Neural crest cell (in vitro differentiated cells): ENCODE measurements around the gene FOXO3B. TPM values are rescaled to one million over a fixed set of nuclear protein-coding genes. Genes with fewer than 3 reads are reported as not detected.
A peak's percentile ranks its signal among the peaks of the same experiment; 100 is the strongest.
"Not testable (repeated sequence)": the region's sequence is repeated elsewhere in the genome, so short reads cannot be mapped to it uniquely, and the experiment has no call there.

Source experiments
- DNase-seq: peaks from one replicate; pipeline ENCODE4 v3.0.0; 2021; ENCODE audit warnings: low read depth, mixed read lengths, low spot score
- H3K27ac Mint-ChIP-seq: one replicate; pipeline ENCODE4 v1.8.0; 2021; ENCODE audit warnings: mild to moderate bottlenecking, mixed read lengths; ENCODE audit not compliant: unreplicated experiment
- H3K27me3 Mint-ChIP-seq: 2 replicates; pipeline ENCODE4 v1.8.0; 2021; ENCODE audit warnings: low read depth, mild to moderate bottlenecking, mixed read lengths
- H3K36me3 Mint-ChIP-seq: 2 replicates; pipeline ENCODE4 v1.8.0; 2021; ENCODE audit warnings: low read depth, mild to moderate bottlenecking, mixed read lengths
- H3K4me1 Mint-ChIP-seq: 2 replicates; pipeline ENCODE4 v1.8.0; 2021; ENCODE audit warnings: mixed read lengths
- H3K4me3 Mint-ChIP-seq: one replicate; pipeline ENCODE4 v1.8.0; 2021; ENCODE audit warnings: mild to moderate bottlenecking, mixed read lengths
- H3K9me3 Mint-ChIP-seq: 2 replicates; pipeline ENCODE4 v1.8.0; 2021; ENCODE audit warnings: mixed read lengths
- total RNA-seq: library from RNA; stranded (reverse); gene quantifications from 2 replicates; pipeline ENCODE4 v1.2.1, GENCODE V29; 2021

Gene FOXO3B
- total RNA-seq, 1 donor from 2014 or later: 28.5 TPM

DNA sequence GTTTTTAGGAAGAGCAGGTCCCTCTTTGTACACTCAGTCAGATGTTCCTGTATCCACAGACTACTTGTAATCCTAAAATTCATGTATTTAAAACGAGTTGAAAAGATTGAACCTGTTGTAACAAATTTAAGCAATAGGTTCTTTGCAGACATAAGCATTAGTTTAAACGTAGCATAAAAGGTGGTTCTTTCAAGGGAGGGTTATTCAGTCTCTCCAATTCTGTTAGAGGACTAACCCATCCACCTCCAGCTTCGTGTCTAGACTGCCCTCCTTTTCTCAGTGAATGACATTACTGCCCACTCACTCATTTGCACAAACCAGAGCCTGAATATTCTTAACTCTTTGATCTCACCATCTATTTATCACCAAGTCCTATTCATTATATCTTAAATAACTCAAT, 554 bp upstream of the FOXO3B start:
- DNase-seq, H3K9me3 Mint-ChIP-seq, H3K27ac Mint-ChIP-seq, H3K4me1 Mint-ChIP-seq, H3K27me3 Mint-ChIP-seq: not testable (repeated sequence)
- Mint-ChIP-seq H3K4me3 (peak overlapping the region; percentile 97), H3K36me3 (peaks cover 24% of the 10 kb centered on the region)

DNA sequence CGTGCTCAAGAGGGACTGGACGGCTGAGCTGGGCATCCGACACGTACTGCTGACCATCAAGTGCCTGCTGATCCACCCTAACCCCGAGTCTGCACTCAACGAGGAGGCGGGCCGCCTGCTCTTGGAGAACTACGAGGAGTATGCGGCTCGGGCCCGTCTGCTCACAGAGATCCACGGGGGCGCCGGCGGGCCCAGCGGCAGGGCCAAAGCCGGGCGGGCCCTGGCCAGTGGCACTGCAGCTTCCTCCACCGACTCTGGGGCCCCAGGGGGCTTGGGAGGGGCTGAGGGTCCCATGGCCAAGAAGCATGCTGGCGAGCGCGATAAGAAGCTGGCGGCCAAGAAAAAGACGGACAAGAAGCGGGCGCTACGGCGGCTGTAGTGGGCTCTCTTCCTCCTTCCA, 4.7 kb downstream of the FOXO3B start:
- peaks cover 10% of the 10 kb centered on the region for H3K9me3 Mint-ChIP-seq
- H3K36me3 Mint-ChIP-seq: peaks cover 55% of the 10 kb centered on the region
- H3K4me1 Mint-ChIP-seq, H3K27ac Mint-ChIP-seq, H3K27me3 Mint-ChIP-seq, DNase-seq: not testable (repeated sequence)
- H3K4me3 Mint-ChIP-seq: peak overlapping the region; percentile 67

DNA sequence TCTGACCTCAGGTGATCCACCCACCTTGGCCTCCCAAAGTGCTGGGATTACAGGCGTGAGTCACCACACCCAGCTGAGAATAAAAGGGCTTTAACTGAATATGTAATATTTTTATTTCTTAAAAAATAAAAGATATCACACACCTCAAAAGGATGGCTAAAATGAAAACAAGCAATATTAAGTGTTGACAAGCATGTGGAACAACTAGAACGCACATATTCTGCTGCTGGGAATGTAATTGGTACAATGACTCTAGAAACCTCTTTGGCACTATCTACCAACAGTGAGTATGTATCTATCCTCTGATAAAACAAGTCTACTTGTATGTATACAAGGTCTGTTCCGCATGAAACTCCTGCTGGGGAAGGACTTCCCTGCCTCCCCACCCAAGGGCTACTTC, 5.2 kb downstream of the FOXO3B start:
- H3K27ac Mint-ChIP-seq, H3K27me3 Mint-ChIP-seq, DNase-seq, H3K4me1 Mint-ChIP-seq: not testable (repeated sequence)
- peaks cover 58% of the 10 kb centered on the region for H3K36me3 Mint-ChIP-seq
- peak overlapping the region; percentile 67 for H3K4me3 Mint-ChIP-seq
- H3K9me3 Mint-ChIP-seq: peaks cover 10% of the 10 kb centered on the region

DNA sequence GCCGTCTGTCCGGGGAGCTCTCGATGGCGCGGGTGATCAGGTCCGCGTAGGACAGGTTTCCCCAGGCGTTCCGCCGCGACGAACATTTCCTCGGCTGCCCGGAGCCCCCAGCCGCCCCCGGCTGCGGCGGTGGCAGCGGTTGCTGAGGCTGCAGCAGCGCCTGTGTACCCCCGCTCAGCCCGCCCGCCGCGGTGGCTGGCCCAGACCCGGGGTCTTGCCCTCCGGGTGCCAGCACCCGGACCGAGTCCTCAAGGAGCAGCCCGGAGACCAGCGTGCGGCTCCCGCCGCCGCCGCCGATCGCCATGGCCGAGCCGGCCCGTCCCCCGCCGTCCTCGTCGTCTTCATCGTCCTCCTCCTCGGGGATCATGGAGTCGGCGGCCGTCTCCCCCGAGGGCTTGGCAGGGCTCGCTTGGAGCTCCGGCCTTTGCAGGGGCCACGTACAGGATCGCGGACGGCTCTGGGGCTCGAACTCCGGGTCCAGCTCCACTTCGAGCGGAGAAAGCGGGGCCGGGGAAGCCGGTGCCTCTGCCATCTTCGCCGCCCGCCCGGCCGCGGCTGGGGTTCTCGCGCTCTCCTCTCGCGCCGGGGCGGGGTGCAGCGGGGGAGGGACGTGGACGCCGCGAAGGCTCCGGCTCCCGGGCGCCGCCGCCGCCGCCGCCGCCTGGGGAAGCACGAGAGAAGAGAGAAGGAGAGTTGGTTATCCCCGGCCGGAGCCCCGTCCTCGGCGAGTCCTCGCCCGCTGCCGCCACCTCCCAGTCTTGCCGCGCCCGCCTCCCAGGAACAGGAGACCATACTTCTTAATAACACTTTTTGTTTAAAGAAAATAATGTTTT, 9.5 kb downstream of the FOXO3B start:
- DNase-seq, H3K4me1 Mint-ChIP-seq, H3K4me3 Mint-ChIP-seq, H3K27me3 Mint-ChIP-seq, H3K9me3 Mint-ChIP-seq, H3K27ac Mint-ChIP-seq: not testable (repeated sequence)
- peaks cover 69% of the 10 kb centered on the region for H3K36me3 Mint-ChIP-seq

DNA sequence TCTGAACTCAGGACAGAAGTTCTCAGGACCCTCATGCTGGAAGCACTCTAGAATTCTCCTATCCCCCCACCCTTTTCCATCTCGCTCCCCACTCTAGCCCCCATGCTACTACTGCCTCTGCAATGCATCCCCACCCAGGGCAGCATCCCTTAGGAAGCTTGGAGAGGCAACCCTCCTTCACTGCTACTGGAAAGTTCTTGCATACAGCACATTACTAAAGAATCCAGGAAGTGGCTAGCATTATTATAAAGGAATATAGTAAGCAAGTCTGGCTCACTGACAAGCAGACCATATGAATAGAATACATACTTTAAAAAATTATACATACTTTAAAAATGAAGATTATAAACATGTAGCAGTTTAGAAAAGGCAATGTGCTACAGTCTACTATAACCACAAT, 13.5 kb downstream of the FOXO3B start:
- H3K36me3 Mint-ChIP-seq: peaks cover 55% of the 10 kb centered on the region
- DNase-seq, H3K27ac Mint-ChIP-seq, H3K4me1 Mint-ChIP-seq, H3K27me3 Mint-ChIP-seq, H3K9me3 Mint-ChIP-seq: not testable (repeated sequence)
- H3K4me3 Mint-ChIP-seq: peak overlapping the region; percentile 15

DNA sequence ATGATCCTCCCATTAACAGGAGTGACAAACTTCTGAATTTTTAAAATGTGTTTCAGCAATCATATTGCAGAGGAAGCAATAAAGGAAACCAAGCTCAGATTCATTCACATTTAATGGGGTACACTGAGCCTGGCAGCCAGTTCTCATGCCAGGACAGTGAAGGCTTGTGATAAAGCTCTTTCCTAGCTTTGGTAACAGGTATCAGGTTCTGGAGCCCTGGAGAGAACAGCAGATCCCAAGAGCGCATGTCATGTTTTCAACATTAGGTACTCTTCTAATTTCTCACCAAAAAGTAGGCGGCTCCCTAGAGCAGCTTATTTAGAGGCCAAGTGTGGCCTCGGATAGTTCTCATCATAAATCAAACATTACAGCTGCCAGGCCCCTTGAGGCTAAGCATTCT, 14.6 kb downstream of the FOXO3B start:
- not testable (repeated sequence) for H3K4me3 Mint-ChIP-seq, H3K4me1 Mint-ChIP-seq, H3K27ac Mint-ChIP-seq, H3K27me3 Mint-ChIP-seq, DNase-seq
- H3K9me3 Mint-ChIP-seq: peaks cover 10% of the 10 kb centered on the region
- peaks cover 59% of the 10 kb centered on the region for H3K36me3 Mint-ChIP-seq

DNA sequence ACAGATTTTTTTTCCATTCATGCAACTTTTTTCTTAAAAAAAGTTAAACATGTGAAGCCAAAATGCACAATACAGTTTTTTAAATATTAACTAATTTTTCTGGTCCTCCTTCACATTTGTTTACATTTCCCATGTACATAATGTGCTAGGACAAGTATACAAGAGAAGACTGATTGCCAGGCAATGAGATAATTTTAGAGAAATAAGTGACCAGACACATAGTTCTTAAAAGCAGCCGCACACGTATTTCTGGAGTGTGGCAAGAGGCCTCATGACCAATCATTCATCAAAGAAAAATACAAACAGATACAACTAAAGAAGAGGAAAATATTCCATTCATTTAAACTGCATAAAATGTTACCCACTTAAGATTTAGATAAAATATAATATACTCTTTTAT, 15.8 kb downstream of the FOXO3B start:
- H3K27ac Mint-ChIP-seq, H3K27me3 Mint-ChIP-seq, H3K4me1 Mint-ChIP-seq, H3K4me3 Mint-ChIP-seq, DNase-seq: not testable (repeated sequence)
- Mint-ChIP-seq H3K36me3 (peaks cover 58% of the 10 kb centered on the region), H3K9me3 (peaks cover 13% of the 10 kb centered on the region)

DNA sequence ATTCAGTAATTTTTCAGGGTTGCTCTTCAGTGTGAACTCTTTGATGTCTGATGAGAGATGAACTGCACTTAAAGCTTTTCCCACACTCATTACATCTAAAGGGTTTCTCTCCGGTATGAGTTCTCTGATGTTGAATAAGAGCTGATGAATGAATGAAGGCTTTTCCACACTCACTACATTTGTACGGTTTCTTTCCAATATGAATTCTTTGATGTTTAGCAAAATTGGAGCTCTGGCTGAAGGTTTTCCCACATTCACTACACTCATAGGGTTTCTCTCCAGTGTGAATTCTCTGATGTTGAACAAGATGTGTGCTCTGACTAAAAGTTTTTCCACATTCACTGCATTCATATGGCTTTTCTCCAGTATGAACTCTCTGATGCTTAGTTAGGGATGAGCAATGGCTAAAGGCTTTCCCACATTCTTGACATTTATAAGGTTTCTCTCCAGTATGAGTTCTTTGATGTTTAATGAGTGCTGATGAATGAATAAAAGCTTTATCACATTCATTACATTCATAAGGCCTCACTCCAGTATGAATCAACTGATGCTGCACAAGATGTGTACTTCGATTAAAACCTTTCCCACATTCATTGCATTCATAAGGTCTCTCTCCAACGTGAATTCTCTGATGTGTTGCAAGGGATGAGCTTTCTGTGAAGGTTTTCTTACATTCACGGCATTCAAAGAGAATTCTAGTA, 20.0 kb downstream of the FOXO3B start:
- H3K4me1 Mint-ChIP-seq, H3K27me3 Mint-ChIP-seq, H3K27ac Mint-ChIP-seq, H3K4me3 Mint-ChIP-seq, DNase-seq: not testable (repeated sequence)
- H3K36me3 Mint-ChIP-seq: peaks cover 29% of the 10 kb centered on the region
- H3K9me3 Mint-ChIP-seq: peaks cover 10% of the 10 kb centered on the region

DNA sequence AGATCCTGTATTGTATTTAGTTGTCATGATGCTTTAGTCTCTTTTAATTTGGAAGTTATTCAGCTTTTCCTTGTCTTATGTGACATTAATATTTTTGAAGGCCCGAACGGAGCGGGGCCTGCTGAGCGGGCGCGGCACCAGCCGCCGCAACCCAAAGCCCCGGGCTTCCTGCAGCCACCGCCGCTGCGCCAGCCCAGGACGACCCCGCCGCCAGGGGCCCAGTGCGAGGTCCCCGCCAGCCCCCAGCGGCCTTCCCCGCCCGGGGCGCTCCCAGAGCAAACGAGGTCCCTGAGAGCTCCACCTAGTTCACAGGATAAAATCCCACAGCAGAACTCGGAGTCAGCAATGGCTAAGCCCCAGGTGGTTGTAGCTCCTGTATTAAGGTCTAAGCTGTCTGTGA, 32.0 kb downstream of the FOXO3B start:
- not testable (repeated sequence) for H3K9me3 Mint-ChIP-seq, H3K27ac Mint-ChIP-seq, DNase-seq, H3K4me1 Mint-ChIP-seq, H3K27me3 Mint-ChIP-seq, H3K4me3 Mint-ChIP-seq, H3K36me3 Mint-ChIP-seq

DNA sequence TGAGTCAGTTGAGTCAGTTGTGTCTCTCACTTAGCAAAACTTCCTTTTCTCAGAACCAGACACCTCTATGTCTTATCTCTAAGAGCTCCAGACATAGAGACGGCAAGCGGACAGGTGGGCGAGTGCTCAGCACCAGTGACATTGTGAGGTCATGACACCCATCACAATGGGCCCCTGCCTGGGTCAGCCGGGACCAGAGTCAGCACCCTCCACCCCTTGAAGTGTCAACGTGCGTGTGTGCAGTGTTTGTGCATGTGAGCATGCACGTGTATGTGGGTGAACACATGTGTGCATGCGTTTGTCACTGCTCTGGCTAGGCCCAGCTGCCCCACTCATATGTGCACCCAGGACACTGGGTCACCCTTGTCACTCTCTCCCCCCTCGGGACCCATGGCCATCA, 37.8 kb downstream of the FOXO3B start, which contains the start of gene TBC1D28:
Gene TBC1D28, minus strand, starts transcription at position 101 of the 400 bp plus-strand sequence. CDS start 3,039 bp downstream, outside the sequence.
- not testable (repeated sequence) for H3K27ac Mint-ChIP-seq, H3K27me3 Mint-ChIP-seq, H3K9me3 Mint-ChIP-seq, H3K36me3 Mint-ChIP-seq, H3K4me3 Mint-ChIP-seq, DNase-seq, H3K4me1 Mint-ChIP-seq

DNA sequence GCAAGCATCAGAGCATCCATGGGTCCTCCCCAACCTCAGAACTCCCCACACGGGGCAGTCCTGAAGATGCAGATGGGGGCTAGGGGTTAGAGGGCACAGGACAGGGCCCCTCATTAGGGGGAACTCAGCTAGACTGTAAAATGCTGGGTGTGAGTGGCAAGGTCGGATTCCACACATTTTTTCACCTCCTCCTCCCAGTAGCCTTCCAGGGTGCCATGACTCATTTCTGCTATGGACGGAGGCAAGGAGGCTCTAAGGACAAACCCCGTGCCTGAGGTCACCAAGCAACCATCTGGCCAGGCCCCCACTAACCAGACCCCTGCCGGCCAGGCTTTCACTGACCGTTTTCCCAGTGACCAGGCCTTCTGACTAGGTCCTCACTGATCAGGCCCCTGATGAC, 39.0 kb downstream of the FOXO3B start:
- H3K36me3 Mint-ChIP-seq, H3K4me3 Mint-ChIP-seq: not testable (repeated sequence)

DNA sequence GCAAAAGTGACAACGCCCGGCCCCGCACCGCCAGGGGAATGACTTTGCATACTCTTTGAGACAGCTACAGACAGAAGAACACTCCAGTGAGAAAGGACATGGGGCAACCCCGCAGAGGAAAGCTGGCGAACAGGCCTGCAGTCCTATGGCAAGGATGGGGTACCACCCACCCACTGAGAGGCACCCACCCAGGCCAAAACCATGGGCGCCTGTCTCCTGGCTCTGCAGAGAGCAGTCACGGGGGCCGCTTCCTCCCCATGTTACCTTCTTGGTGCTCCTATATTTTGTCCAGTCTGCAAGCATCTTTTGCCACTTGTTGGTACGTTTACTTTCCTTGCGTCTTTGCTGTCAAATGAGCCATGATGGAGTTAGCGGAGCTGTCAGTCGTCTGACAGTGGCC, 43.8 kb downstream of the FOXO3B start:
- H3K27me3 Mint-ChIP-seq, DNase-seq: not testable (repeated sequence)

More for the DNA sequence above, 39.0 kb downstream of the FOXO3B start:
- not testable (repeated sequence) for H3K27me3 Mint-ChIP-seq, H3K9me3 Mint-ChIP-seq, H3K27ac Mint-ChIP-seq, DNase-seq, H3K4me1 Mint-ChIP-seq

DNA sequence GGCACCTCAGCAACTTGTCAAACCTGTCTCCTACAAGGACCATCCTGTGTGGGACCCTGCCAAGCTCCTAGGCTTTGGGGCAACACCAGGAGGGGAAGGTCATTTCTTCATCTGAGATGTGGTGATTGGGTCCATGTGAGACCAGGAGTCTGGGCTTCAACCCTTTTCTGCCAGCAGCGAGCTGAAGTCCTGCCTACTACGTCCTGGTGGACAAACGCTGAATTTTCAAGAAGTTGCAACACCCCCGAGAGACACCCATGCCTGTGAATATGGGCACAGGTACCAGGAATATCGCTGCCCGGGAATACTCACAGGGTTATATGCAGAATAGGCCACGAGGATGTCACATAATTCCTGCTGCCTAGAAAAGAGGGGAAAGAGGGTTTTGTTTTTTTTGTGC, 45.9 kb downstream of the FOXO3B start:
- not testable (repeated sequence) for H3K4me3 Mint-ChIP-seq

More for the DNA sequence above, 43.8 kb downstream of the FOXO3B start:
- H3K4me3 Mint-ChIP-seq, H3K4me1 Mint-ChIP-seq, H3K36me3 Mint-ChIP-seq, H3K27ac Mint-ChIP-seq, H3K9me3 Mint-ChIP-seq: not testable (repeated sequence)

More for the DNA sequence above, 45.9 kb downstream of the FOXO3B start:
- H3K9me3 Mint-ChIP-seq, H3K27me3 Mint-ChIP-seq, H3K27ac Mint-ChIP-seq, DNase-seq, H3K36me3 Mint-ChIP-seq, H3K4me1 Mint-ChIP-seq: not testable (repeated sequence)
